OCI-LY3 (cell line): ENCODE results near the gene PLCB2.

ENCODE experiments used
- H2AFZ ChIP-seq: fragments of 200-600, 300-600 bp; shearing (Covaris generic); 2 replicates; pipeline ENCODE4 v1.6.0; 2014; ENCODE audit warnings: antibody characterized with exemption, low read depth, low read length
- H3K27ac ChIP-seq: fragments of 200-600, 300-600 bp; sonication (generic); 2 replicates; pipeline ENCODE4 v1.5.1; 2014; ENCODE audit warnings: mild to moderate bottlenecking, low read length, moderate library complexity, mixed read lengths
- H3K27me3 ChIP-seq: fragments of 200-600, 300-600 bp; sonication (generic); 2 replicates; pipeline ENCODE4 v1.6.1; 2014; ENCODE audit warnings: low read depth, low read length, mixed read lengths
- H3K36me3 ChIP-seq: fragments of 200-600, 300-600 bp; sonication (generic); replicated peaks from 2 replicates; pipeline ENCODE3; 2014; ENCODE audit warnings: low read depth, low read length, mixed read lengths
- H3K4me1 ChIP-seq: fragments of 300-600, 200-600 bp; sonication (generic); 2 replicates; pipeline ENCODE4 v1.6.1; 2014; ENCODE audit warnings: low read length, mixed read lengths
- H3K4me2 ChIP-seq: fragments of 200-600, 300-600 bp; sonication (generic); 2 replicates; pipeline ENCODE4 v1.6.1; 2014; ENCODE audit warnings: low read length, mixed read lengths
- H3K4me3 ChIP-seq: fragments of 300-600, 200-600 bp; sonication (generic); 2 replicates; pipeline ENCODE4 v1.5.1; 2014; ENCODE audit warnings: antibody characterized with exemption, mild to moderate bottlenecking, low read length, moderate library complexity
- H3K79me2 ChIP-seq: fragments of 300-600, 200-600 bp; shearing (Covaris generic); 2 replicates; pipeline ENCODE4 v1.6.1; 2014; ENCODE audit warnings: mild to moderate bottlenecking, low read length, mixed read lengths
- H3K9ac ChIP-seq: fragments of 300-600, 200-600 bp; shearing (Covaris generic); 2 replicates; pipeline ENCODE4 v1.6.0; 2014; ENCODE audit warnings: mild to moderate bottlenecking, low read length, moderate library complexity
- H3K9me3 ChIP-seq: fragments of 200-600, 300-600 bp; shearing (Covaris generic); 2 replicates; pipeline ENCODE4 v1.6.1; 2014; ENCODE audit warnings: low read length, mixed read lengths; ENCODE audit not compliant: insufficient read depth
- H4K20me1 ChIP-seq: fragments of 200-600, 300-600 bp; sonication (generic); 2 replicates; pipeline ENCODE4 v1.6.1; 2016; ENCODE audit warnings: low read length, mixed read lengths; ENCODE audit not compliant: insufficient read depth
- EZH2phosphoT487 ChIP-seq: fragments of 200-600 bp; shearing (Covaris generic); IDR thresholded peaks from 2 replicates; pipeline ENCODE4 v1.6.1; 2018; ENCODE audit warnings: antibody characterized with exemption, mixed run types, low read depth
- TF ChIP-seq, protein P1 (sequence below): fragments of 200-600, 300-600 bp; sonication (generic); IDR thresholded peaks from 2 replicates; pipeline ENCODE4 v1.5.1; 2014; ENCODE audit warnings: antibody characterized with exemption, low read length, low read depth

Gene PLCB2

GRCh38 chr15:40302981-40303380 lies 4.8 kb downstream of the PLCB2 start:
- H4K20me1 ChIP-seq: no peaks in the 10 kb centered on the region
- TF ChIP-seq, protein P1, sequence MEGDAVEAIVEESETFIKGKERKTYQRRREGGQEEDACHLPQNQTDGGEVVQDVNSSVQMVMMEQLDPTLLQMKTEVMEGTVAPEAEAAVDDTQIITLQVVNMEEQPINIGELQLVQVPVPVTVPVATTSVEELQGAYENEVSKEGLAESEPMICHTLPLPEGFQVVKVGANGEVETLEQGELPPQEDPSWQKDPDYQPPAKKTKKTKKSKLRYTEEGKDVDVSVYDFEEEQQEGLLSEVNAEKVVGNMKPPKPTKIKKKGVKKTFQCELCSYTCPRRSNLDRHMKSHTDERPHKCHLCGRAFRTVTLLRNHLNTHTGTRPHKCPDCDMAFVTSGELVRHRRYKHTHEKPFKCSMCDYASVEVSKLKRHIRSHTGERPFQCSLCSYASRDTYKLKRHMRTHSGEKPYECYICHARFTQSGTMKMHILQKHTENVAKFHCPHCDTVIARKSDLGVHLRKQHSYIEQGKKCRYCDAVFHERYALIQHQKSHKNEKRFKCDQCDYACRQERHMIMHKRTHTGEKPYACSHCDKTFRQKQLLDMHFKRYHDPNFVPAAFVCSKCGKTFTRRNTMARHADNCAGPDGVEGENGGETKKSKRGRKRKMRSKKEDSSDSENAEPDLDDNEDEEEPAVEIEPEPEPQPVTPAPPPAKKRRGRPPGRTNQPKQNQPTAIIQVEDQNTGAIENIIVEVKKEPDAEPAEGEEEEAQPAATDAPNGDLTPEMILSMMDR: no peak
- TF ChIP-seq EZH2phosphoT487: no peak

DNA sequence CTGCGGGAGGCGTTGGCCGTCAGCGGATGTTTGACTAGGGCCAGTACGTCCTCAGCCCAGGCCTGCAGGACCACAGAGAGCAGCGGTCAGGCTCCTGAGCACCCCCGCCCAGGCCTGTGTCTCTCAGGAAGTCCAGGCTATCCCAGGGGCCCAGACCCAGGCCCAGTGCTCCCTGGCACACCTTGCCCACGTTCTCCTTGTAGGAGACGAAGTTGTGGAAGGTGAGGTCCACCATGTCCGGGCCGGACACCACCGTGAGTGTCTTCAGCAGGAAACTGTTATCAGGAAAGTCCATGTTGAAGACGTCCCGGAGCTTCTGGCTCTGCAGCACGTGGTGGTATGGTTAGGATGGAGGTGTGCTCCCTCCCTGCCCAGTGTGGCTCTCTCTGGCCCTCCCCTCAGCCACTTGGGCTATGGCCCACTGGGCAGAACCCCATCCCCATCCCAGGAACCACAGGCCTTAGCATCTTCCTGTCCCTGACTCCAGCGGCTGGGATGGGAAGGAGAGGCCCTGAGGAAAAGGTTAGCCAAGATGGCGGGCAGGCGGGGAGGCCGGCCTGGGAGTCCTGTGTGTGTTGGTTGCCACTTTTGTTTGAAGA lies 5.3 kb downstream of the PLCB2 start:
- no peak for TF ChIP-seq EZH2phosphoT487
- TF ChIP-seq, protein P1: no peak
- no peaks in the 10 kb centered on the region for H3K79me2 ChIP-seq
- no peak overlapping the region for H2AFZ ChIP-seq
- no peak overlapping the region for H3K9ac ChIP-seq
- no peak overlapping the region for H3K4me2 ChIP-seq
- H3K27me3 ChIP-seq: no peaks in the 10 kb centered on the region
- H4K20me1 ChIP-seq: no peaks in the 10 kb centered on the region
- no peak overlapping the region for H3K4me3 ChIP-seq
- peaks cover 12% of the 10 kb centered on the region for H3K36me3 ChIP-seq
- H3K27ac ChIP-seq: no peak overlapping the region
- no peaks in the 10 kb centered on the region; the same call in 1 of the 2 replicates for H3K9me3 ChIP-seq
- peaks cover 13% of the 10 kb centered on the region for H3K4me1 ChIP-seq

More at GRCh38 chr15:40302981-40303380, 4.8 kb downstream of the PLCB2 start:
- Histone ChIP-seq H3K4me2 (no peak overlapping the region), H3K36me3 (peaks cover 12% of the 10 kb centered on the region), H3K4me3 (no peak overlapping the region), H3K9me3 (no peaks in the 10 kb centered on the region; the same call in 1 of the 2 replicates), H3K27me3 (no peaks in the 10 kb centered on the region), H3K9ac (no peak overlapping the region), H3K27ac (no peak overlapping the region), H3K79me2 (no peaks in the 10 kb centered on the region), H2AFZ (no peak overlapping the region), H3K4me1 (peaks cover 19% of the 10 kb centered on the region)

- H3K4me2 ChIP-seq: no peak overlapping the region
- H4K20me1 ChIP-seq: no peaks in the 10 kb centered on the region
- peaks cover 6% of the 10 kb centered on the region for H3K4me1 ChIP-seq
- H2AFZ ChIP-seq: no peak overlapping the region
- peaks cover 12% of the 10 kb centered on the region for H3K36me3 ChIP-seq
- no peak overlapping the region for H3K9ac ChIP-seq
- H3K4me3 ChIP-seq: no peak overlapping the region
- TF ChIP-seq, protein P1: no peak
- TF ChIP-seq EZH2phosphoT487: no peak
- no peaks in the 10 kb centered on the region; the same call in 1 of the 2 replicates for H3K9me3 ChIP-seq
- H3K27me3 ChIP-seq: no peaks in the 10 kb centered on the region
- H3K79me2 ChIP-seq: no peaks in the 10 kb centered on the region
- H3K27ac ChIP-seq: no peak overlapping the region
Measured at GRCh38 chr15:40301467-40302179, 6.1 kb downstream of the PLCB2 start.

GRCh38 chr15:40300771-40301170 lies 7.0 kb downstream of the PLCB2 start:
- Histone ChIP-seq H3K27ac (no peak overlapping the region), H3K4me1 (no peaks in the 10 kb centered on the region), H3K36me3 (peaks cover 12% of the 10 kb centered on the region), H4K20me1 (no peaks in the 10 kb centered on the region), H3K4me3 (no peak overlapping the region), H3K27me3 (no peaks in the 10 kb centered on the region), H3K9ac (no peak overlapping the region), H3K79me2 (no peaks in the 10 kb centered on the region), H3K4me2 (no peak overlapping the region), H2AFZ (no peak overlapping the region), H3K9me3 (no peaks in the 10 kb centered on the region; the same call in 1 of the 2 replicates)
- TF ChIP-seq, protein P1: no peak
